ENCODE data around the gene NAALADL2. TPM values are rescaled to one million over a fixed set of nuclear protein-coding genes. Genes with fewer than 3 reads are reported as not detected.

The NAALADL2 gene
- total RNA-seq, 1 donor from 2014 or later: 12.5 TPM

DNA sequence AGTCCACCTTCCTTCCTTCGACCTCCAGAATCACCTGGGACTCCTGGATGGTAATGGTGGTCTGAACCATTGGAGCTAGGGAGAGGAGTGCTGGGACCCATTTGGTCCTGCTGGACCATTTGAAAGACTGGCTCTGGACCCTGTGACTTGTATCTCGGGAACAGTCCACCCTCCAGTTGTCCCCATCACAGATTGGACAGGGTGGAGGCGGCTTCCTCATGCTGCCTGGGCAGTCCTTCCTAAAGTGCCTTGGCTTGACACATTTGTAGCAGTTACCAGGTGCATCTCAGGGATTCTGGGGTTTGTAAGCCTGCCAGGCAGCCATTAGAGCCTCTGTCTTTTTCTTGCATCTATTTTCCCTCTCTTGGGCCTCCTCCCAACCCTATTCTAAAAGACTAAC, 758.1 kb downstream of the NAALADL2 start:
- no peak overlapping the region for H3K27ac ChIP-seq
- no peaks in the 10 kb centered on the region for H3K9me3 ChIP-seq
- H3K27me3 ChIP-seq: no peaks in the 10 kb centered on the region
- no peak for DNase-seq (ENCODE audit: extremely low spot score in 2 of 2)
- H3K4me3 ChIP-seq: no peak overlapping the region
- TF ChIP-seq CTCF (IDR thresholded peaks at IDR 0.05) (no peak), POLR2AphosphoS5 (IDR thresholded peaks at IDR 0.05; ENCODE audit: insufficient read depth in 1 of 2, low read depth in 1 of 2) (no peak), POLR2A (IDR thresholded peaks at IDR 0.05) (no peak)
- H3K4me1 ChIP-seq: no peaks in the 10 kb centered on the region
- no peaks in the 10 kb centered on the region for H3K36me3 ChIP-seq
- intact Hi-C loops (cut with DNase I): no loop called here

DNA sequence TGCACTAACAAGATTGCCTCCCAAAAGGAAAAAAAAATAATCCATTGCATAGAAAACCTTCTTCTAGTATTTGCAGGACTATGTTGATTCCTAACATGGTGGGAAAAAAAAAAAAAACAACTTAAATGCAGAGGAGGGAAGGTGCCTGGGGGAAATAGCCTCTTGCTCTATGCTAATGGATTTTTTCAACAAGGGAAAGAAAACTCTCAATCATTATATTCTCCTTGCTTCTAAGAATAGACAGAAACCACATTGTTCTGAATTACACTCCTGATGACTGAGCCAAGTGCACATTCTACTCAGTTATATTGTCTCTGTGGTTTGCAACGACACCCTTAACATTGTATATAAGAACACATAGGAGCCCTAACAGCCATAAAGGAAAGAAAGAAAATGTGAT, 760.2 kb downstream of the NAALADL2 start:
- H3K4me1 ChIP-seq: no peaks in the 10 kb centered on the region
- no peak overlapping the region for H3K4me3 ChIP-seq
- no peaks in the 10 kb centered on the region for H3K27me3 ChIP-seq
- no peaks in the 10 kb centered on the region for H3K9me3 ChIP-seq
- no peaks in the 10 kb centered on the region for H3K36me3 ChIP-seq
- intact Hi-C loops (cut with DNase I): no loop called here
- DNase-seq (ENCODE audit: extremely low spot score in 2 of 2): no peak
- H3K27ac ChIP-seq: no peak overlapping the region
- no peak for TF ChIP-seq CTCF (IDR thresholded peaks at IDR 0.05)
- TF ChIP-seq POLR2AphosphoS5 (IDR thresholded peaks at IDR 0.05; ENCODE audit: insufficient read depth in 1 of 2, low read depth in 1 of 2): no peak
- no peak for TF ChIP-seq POLR2A (IDR thresholded peaks at IDR 0.05)

DNA sequence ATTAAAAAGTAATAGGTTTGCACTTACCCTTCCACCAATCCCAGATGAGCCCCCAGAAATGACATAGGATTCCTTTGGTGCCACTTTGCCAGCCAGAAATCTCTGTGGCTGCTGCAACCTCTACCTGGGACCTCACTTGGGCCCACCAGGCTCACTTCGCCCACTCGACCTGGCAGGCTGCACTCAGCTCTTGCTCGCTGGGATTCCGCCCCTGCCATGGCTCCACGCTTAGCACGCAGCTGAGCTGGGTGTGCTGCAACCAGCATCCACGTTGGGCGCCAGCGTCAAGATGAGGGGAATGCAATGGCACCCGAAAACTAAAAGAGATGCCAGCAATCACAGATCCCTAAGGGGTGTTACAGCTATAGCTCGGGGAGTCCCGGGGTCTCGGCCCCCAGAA, 761.0 kb downstream of the NAALADL2 start:
- H3K4me3 ChIP-seq: no peak overlapping the region

DNA sequence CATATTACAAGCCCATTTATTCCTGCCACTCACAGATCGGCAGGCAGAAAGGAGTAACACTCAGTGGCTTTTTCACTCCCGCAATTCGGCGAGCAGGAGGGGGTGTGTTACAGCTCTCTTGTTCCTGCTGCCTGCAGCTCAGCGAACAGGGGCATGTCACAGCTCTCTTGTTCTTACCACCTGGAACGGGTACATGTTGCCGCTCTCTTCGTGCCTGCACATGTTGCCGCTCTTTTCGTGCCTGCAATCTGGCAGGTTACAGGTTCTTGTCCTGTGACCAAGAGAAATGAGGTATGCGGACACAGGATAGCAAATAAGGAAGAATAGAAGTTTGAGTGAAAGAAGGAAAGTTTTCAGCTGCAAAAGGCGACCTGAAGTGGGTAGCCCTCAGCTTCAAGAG, 761.4 kb downstream of the NAALADL2 start:
- intact Hi-C loops (cut with DNase I): no loop called here
- DNase-seq (ENCODE audit: extremely low spot score in 2 of 2): no peak
- TF ChIP-seq POLR2A (IDR thresholded peaks at IDR 0.05) (no peak), CTCF (IDR thresholded peaks at IDR 0.05) (no peak), POLR2AphosphoS5 (IDR thresholded peaks at IDR 0.05; ENCODE audit: insufficient read depth in 1 of 2, low read depth in 1 of 2) (no peak)
- Histone ChIP-seq H3K27me3 (no peaks in the 10 kb centered on the region), H3K36me3 (no peaks in the 10 kb centered on the region), H3K27ac (no peak overlapping the region), H3K4me3 (no peak overlapping the region), H3K4me1 (no peaks in the 10 kb centered on the region), H3K9me3 (no peaks in the 10 kb centered on the region)

More for the DNA sequence above, 761.0 kb downstream of the NAALADL2 start:
- Histone ChIP-seq H3K27ac (no peak overlapping the region), H3K27me3 (no peaks in the 10 kb centered on the region), H3K4me1 (no peaks in the 10 kb centered on the region), H3K36me3 (no peaks in the 10 kb centered on the region), H3K9me3 (no peaks in the 10 kb centered on the region)
- no peak for TF ChIP-seq POLR2A (IDR thresholded peaks at IDR 0.05)
- no peak for TF ChIP-seq POLR2AphosphoS5 (IDR thresholded peaks at IDR 0.05; ENCODE audit: insufficient read depth in 1 of 2, low read depth in 1 of 2)
- TF ChIP-seq CTCF (IDR thresholded peaks at IDR 0.05): no peak
- no peak for DNase-seq (ENCODE audit: extremely low spot score in 2 of 2)
- intact Hi-C loops (cut with DNase I): no loop called here

DNA sequence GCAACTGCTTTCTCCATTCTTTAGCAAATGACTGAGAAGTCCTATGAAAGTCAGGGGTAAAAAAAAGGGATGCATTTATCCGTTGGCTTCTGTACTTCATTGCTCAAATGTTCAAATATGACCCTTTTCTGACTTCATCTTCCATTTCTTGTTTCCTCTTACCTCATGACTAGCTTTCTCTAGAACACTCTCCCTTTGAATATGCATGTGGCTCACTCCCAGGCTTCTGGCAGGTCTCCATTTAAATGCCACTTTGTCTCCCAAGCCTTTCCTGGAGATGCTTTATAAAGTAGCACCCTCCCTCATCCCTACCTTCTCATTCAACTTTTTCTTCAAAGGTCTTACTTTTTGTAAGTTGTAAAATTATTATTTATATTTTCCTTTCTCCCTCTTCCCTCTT, 781.8 kb downstream of the NAALADL2 start:
- Histone ChIP-seq H3K27ac (no peak overlapping the region), H3K4me1 (no peaks in the 10 kb centered on the region), H3K36me3 (no peaks in the 10 kb centered on the region), H3K9me3 (no peaks in the 10 kb centered on the region), H3K27me3 (no peaks in the 10 kb centered on the region), H3K4me3 (no peak overlapping the region)
- TF ChIP-seq POLR2A (IDR thresholded peaks at IDR 0.05) (no peak), CTCF (IDR thresholded peaks at IDR 0.05) (no peak), POLR2AphosphoS5 (IDR thresholded peaks at IDR 0.05; ENCODE audit: insufficient read depth in 1 of 2, low read depth in 1 of 2) (no peak)
- no peak for DNase-seq (ENCODE audit: extremely low spot score in 2 of 2)
- intact Hi-C loops (cut with DNase I): no loop called here

All from vagina (tissue), 2 donors.